Raji (cell line): ENCODE results near the gene KCNAB2.

Experiments used
- POLR2A ChIP-seq: IDR thresholded peaks from 2 replicates; pipeline ENCODE4 v1.6.1; 2011; ENCODE audit warnings: low read depth, low read length, control low read depth; ENCODE audit not compliant: insufficient read depth

Gene KCNAB2

DNA sequence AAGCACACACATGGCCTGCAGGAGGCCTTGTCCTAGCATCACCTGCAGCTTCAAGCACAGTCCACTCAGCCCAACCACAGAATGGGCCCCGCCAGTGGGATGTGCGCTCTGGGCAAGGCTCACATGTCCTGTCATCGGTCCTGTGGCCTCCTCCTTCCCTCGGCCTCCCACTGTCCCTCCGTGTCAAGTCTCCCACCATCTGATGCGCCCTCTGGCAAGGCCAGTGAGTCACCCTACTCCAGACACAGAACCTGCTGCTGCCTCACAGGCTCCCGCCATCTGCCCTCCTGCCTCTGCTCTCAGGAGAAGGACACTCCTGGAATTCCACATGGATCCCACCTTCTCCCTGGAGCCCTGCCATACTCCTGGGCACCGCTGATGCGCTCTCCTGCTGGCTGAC is 14.2 kb downstream of the KCNAB2 start:
- TF ChIP-seq POLR2A: no peak

DNA sequence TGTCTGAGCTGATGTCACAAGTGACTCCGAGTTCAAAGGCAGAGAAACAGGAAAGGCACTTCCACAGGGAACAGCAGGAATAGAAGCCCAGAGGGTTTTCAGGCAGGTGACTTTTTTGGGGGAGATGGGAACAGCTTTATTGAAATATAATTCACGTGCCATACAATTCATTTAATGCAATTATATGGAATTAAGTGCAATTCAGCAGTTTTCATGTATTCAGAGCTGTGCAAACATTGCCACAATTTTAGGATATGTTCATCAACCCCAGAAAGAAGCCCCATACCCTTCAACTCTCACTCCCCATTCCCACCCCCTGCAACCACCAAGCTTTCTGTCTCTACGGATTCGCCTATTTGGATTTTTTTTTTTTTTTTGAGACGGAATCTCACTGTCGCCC is 17.0 kb downstream of the KCNAB2 start:
- no peak for TF ChIP-seq POLR2A

DNA sequence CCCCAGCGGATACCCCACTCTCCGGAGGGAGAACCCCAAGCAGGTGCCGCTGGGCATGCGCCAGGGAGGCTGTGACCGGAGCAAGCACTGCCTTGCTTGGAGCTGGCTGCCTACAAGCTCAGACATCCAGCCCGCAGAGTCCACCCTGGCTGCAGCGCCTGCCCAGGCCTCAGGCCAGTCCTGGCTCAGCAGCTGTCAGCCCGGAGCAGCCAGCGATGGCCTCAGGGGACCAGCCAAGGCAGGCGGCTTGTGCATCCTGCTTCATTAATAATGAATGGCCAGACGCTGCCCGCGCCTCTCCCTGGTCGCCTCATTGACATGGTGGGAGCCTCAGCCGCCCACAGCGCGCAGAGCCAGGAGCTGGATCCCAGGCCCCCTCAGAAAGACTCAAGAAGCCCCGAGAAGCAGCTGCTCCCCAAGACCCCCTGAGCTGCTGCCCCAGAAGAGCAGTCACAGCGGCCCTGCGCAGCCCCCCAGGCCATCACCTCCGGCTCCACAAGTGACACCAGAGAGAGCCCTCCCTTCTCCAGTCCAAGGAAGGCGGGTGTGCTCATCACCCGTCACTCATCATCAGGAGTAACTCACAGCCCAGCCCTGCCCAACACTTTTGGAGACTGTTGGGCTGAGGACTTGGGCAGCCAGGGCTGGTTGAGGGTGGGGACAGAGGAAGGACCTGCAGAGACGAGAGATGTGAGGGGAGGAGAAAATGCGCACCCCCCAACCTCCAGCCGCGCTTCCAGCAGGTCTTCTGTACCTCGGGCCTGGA is 19.6 kb downstream of the KCNAB2 start:
- TF ChIP-seq POLR2A: no peak

DNA sequence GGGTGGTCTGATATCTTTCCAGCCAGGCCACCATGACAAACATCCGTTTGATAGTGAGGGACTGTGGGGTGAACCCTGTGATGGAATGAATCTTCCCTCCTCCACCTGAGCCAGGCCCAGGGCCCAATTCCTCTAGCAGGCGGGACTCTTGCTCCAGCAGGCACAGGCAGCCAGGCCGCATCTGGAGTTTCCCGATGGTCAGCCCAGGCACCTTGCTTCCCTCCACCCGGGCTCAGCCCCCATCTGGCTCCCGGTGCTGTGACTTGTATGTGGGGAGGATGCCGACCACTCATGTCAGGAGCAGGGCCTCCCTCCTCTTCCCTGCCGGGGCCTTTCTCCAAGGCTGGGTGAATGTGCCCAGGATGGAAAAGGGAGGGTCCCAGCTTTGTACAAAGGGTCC is 21.0 kb downstream of the KCNAB2 start:
- TF ChIP-seq POLR2A: no peak

DNA sequence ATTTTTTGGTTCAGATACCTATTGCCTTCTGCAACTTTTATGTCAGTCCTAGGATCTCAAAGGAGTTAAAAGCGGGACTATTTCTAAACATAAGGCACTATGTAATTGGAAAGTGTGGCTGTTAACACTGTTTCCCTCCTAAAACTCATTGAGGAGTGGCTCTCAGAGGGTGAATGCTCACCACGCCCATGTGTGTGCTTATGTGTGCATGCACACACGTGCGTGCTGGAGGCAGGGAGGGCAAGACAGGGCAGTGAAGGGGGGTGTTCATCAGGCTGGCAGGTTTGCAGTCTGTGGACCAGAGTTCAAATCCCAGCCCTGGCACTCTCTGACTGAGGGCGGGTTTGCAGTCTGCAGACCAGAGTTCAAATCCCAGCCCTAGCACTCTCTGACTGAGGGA is 22.4 kb downstream of the KCNAB2 start:
- TF ChIP-seq POLR2A: no peak

DNA sequence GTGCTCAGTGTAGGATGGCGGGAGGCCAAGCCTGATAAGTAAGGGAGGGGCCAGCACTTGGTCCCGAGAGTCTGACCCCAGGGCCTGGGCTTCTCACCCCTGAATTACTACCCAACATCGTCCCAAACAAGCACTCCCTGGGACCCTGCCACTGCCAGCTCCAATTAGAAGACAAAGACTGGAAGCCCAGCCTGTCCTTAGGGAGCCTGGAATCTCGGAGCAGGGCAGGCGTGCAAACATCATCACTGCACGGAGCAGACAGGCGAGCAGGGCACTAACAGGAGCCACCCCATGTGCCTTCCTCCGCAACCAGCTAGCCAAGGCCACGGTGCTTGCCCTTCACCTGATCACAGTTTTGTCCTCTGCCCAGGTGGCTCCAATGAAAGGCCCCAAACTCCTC is 23.2 kb downstream of the KCNAB2 start:
- no peak for TF ChIP-seq POLR2A

DNA sequence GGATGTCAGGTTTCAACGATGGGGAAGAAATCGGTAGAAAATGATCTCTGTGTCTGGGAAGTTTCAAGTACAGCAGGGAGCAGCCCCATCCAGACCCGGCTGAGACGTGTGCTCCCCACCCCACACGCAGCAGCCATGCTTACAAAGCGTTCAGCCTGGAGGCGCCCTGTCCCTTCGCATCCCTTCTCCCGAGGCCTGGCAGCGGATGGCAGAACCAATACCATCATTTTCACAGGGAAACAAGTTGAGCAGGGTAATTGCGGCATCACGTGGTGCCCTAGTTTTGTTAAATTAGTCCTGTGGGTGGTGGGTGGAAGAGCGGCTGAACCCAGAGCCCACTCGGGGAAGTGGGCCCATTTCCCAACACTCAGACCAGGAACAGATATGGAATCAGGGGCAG is 23.9 kb downstream of the KCNAB2 start:
- TF ChIP-seq POLR2A: no peak

DNA sequence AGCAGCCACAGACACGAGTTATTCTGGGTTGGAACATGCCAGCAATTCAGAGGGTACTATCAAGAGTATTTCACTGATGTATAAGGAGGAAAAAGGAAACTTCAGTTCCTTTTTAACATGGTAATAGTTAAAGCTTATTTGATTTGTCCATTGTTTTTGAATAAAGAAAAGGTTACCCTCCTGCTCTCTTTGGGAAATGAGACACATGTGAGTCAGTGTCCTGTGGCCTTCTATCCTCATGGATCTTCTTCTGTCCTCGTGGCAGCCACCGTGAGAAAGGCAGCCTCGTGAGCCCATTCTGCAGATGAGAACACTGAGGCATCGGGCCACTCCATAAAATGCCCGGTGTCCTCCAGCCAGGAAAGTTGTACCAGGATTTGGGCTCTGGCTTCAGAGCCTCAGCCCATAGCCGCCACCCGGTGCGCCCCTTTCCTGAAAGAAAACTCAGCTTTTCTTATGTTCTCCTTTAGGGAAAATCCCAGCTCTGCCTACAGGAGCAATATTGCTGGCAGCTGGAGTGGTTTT is 24.8 kb downstream of the KCNAB2 start:
- no peak for TF ChIP-seq POLR2A

DNA sequence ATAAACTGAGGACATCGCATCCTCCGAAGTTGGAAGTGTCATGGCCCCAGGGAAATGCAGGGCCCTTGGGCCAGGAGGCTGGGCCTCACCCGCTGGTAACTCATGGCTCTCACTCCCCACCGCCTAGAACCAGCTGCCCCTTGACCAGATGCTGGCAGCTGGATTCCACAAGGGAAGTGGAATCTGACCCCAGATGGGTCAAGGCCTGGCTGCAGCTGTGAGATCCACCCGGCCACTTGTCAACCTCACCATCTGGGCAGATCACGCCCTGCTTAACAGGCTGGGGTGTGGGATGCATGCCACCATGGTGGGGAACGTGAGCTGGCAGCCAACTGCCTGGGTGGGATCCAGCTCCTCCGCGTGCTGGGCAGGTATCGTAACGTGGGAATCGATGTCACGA is 25.5 kb downstream of the KCNAB2 start:
- no peak for TF ChIP-seq POLR2A

DNA sequence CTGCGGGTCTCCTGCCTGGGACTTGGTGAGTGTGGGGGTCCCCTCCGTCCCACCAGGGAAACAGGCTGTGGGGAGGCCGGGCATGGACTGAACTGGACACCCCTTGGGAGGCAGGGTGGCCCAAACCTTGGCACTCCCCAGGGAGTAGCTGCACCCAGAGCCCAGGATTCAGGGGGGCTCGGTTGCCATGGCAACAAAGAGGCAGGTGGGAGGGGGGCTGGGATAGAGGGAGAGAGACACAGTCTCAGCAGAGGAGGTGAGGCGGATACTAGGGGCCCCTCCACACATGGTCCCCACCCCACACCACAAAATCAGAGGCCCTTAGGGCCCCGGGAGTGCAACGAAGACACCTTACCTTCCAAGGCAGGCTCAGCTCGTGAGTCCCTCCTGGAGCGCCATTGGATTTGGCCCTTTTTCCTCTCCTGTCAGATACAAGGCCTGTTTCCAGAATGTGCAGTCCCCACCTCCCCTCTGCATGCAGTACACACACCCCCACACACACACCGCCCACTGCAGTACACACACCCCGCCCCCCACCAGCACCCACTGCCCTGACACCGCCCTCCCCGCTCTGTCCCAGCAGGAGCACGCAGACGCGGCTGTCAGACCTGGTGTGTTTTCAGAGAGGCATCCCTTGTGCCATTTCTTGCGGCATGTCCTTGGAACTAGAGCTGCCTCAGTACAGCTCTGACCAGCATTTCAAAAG is 27.2 kb downstream of the KCNAB2 start:
- TF ChIP-seq POLR2A: no peak

DNA sequence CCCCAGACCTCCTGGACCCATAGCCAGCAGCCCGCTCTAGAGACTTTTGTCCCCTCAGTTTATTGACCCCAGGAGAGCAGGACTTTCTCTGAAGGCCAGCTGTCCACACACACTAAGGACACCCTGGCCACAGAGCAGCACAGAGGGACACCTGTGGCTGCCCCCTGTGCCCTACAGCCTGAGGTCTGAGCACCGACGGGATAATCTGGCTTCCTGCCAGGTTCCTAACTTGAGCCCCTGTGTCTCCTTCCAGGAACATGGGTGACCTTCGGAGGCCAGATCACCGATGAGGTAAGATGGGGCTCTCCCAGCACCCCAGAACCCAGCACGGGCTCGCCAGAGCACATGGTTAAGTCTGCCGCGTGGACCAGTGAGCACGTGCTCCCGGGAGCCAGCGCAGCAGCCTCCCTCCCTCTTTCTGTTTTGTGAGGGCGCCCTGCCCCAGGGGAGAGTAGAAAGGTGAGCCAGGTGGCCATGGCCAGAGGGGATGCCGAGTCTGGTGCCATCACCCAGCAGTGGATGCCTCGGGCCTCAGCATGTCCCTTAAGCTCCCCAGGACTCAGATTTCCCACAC is 27.9 kb downstream of the KCNAB2 start:
- TF ChIP-seq POLR2A: no peak

DNA sequence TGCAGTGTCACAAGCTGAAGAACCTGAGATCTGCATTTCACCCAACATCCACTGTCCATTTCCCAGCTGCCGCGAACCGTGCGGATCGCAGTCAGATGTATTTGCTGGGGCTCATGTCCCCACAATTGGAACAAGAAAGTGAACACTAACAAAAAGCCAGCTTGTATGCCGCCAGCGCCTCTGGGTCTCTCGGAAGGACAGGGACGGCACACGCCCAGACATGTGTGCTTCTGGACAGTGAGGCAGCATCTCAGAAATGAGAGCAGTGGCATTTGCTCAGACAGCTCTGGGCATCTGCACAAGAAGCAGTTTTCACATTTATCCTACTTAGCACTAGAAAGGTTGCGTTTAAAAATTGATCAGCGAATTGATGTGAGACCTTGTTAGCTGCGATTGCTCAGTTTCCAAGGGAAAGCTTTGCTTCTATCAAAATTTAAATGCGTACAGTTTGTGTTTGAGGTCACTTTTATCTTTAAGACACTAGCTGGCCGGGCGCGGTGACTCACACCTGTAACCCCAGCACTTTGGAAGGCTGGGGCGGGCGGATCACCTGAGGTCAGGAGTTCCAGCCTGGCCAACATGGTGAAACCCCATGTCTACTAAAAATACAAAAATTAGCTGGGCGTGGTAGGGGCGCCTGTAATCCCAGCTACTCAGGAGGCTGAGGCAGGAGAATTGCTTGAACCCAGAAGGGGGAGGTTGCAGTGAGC is 28.7 kb downstream of the KCNAB2 start:
- no peak for TF ChIP-seq POLR2A

DNA sequence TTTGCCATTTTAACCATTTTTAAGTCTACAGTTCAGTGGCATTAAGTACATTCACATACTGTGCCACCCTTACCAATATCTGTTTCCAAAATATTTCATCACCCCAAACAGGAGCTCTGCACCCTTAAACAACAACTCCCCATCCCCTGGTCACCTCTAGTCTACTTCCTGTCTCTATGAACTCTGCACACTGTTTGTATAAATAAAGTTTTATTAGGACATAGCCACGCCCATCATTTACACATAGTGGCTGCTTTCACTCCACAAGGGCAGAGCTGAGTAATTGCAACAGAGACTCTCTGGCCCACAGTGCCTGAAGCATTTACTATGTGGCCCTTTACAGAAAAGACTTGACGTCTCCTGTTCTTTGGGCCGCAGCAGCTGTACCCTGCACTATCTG is 30.1 kb downstream of the KCNAB2 start:
- TF ChIP-seq POLR2A: no peak

DNA sequence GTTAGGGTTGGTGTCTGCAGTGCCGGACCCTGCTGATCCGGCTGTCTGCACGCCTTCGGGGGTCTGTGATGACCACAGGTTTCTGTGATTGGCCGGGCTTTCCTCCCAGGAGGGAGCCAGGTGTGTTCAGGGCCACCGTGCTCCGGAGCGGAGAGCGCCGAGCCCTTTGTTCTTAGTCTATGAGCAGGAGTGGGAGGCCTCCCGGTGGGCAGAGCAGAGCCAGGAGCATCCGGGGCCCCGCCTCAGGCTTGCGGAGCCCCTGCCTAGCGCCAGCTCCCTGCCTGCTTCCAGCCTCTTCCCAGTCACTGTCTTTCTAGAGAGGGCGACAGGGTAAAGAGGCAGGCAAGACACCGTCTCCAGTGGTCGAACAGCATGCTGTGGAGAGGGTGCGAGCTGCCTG is 31.8 kb downstream of the KCNAB2 start:
- TF ChIP-seq POLR2A: no peak

DNA sequence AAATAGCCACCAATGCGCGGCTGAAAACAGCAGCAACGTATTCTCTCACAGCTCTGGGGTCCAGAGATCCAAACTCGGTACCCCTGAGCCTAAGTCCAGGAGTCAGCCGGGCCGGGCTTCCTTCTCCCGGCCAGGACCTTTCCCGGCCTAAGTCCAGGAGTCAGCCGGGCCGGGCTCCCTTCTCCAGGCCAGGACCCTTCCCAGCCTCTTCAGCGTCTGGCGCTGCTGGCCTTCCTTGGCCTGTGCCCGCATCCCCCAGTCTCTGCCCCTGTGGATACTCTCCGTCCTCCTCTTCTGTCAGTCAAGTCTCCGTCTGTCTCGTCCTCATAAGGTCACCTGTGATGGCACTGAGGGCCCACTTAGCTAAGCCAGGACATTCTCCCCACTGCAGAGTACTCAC is 32.2 kb downstream of the KCNAB2 start:
- TF ChIP-seq POLR2A: no peak
